BLaER1 treated with 17β-estradiol and CSF1 and Interleukin-3, amounts not matched to agents 10 nM and 100 nM (cell line): ENCODE data around the gene LARP4B.
A peak's percentile ranks its signal among the peaks of the same experiment; 100 is the strongest.

ENCODE experiments used
- H3K27ac ChIP-seq, 11 experiments: shearing (Covaris generic); formaldehyde crosslinking; 2 replicates each; pipeline ENCODE4 v1.8.1; 2022
- H3K27me3 ChIP-seq, 11 experiments: shearing (Covaris generic); formaldehyde crosslinking; 2 replicates each; pipeline ENCODE4 v1.8.1; 2022
- H3K36me3 ChIP-seq, 11 experiments: shearing (Covaris generic); formaldehyde crosslinking; 2 replicates each; pipeline ENCODE4 v1.8.1; 2022
- H3K4me1 ChIP-seq, 10 experiments: shearing (Covaris generic); formaldehyde crosslinking; 2 replicates each; pipeline ENCODE4 v1.8.1; 2022
- H3K4me2 ChIP-seq, 11 experiments: shearing (Covaris generic); formaldehyde crosslinking; 2 replicates each; pipeline ENCODE4 v1.8.1; 2022
- H3K4me3 ChIP-seq, 10 experiments: shearing (Covaris generic); formaldehyde crosslinking; 2 replicates each; pipeline ENCODE4 v1.8.1; 2022
- H3K9ac ChIP-seq, 11 experiments: shearing (Covaris generic); formaldehyde crosslinking; 2 replicates each; pipeline ENCODE4 v1.8.1; 2022
- H3K9me3 ChIP-seq, 11 experiments: shearing (Covaris generic); formaldehyde crosslinking; replicated peaks in 1 of 11; 2 replicates each; pipeline ENCODE4 v1.8.1; 2022
- H4K20me1 ChIP-seq, 11 experiments: shearing (Covaris generic); formaldehyde crosslinking; 2 replicates each; pipeline ENCODE4 v1.8.1; 2022
- Cebpa-rat ChIP-seq, 11 experiments: shearing (Covaris generic); IDR thresholded peaks; 2 replicates each; pipeline ENCODE4 v1.8.1; 2022

The LARP4B gene

DNA sequence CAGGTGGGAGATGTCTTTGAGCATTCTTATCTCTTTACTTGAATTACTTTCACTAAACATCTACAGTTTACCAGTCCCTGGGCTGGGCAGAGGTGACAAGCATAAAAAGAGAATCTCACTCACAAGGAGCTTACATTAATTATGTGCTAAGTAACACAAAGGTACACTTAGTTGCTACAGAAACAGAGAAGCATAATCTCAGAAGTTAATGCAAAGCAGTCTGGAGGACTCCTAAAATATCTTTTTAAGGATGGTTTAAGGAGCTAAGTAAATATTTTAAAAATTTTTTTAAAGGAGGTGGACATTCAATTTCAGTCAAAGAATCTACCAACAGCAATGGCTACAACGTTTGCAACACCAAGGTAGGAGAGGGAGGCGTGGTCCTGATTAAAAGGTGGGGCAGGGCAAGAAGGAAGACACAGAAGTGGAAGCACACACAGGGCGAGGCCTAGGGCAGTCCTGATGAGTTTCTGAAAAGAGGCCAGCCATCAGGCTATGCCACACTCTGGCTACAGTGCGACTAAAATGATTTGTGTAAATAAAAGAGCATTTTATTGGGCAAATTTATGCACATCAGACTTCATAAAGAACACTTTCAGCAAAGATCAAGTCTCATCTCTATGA lies 5.3 kb downstream of the LARP4B start:
- H4K20me1 ChIP-seq, result peaks cover 94 to 100% (median 99%) of the 10 kb centered on the region in 11 experiments
- H3K27me3 ChIP-seq, result no peaks in the 10 kb centered on the region
- H3K9ac ChIP-seq, result no peak overlapping the region
- peaks cover 30 to 80% (median 39%) of the 10 kb centered on the region in 10 experiments for H3K4me1 ChIP-seq
- peaks cover 34 to 76% (median 57%) of the 10 kb centered on the region in 11 experiments for H3K36me3 ChIP-seq
- peak overlapping the region in 2 of 11 experiments; percentile 34 to 86; a peak in 3 of 22 replicates for H3K4me2 ChIP-seq
- no peak overlapping the region for H3K27ac ChIP-seq
- no peak for TF ChIP-seq Cebpa-rat (IDR thresholded peaks at IDR 0.05)
- no peak overlapping the region for H3K4me3 ChIP-seq
- H3K9me3 ChIP-seq, result no peaks in the 10 kb centered on the region

DNA sequence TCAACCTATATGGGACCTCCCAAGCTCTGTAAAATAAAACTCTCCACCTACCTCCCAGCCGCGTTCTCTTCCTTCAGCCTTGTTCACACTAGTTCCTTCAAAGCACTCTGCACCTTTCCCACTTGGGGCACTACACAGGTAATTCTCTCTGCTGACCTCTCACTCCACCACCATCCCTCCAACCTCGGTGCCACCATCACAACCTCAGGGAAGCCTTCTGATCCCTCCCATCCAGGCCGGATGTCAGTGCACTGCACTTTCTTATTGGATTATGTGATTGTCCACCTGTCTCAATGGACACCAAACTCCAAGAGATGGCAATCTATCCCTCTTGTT lies 7.0 kb downstream of the LARP4B start:
- Histone ChIP-seq H3K9me3 (0 out of 22 replicates have a peak, but pooled peaks cover 0 to 1% (median 0%) of the 10 kb centered on the region in 11 experiments), H3K36me3 (peaks cover 34 to 92% (median 66%) of the 10 kb centered on the region in 11 experiments), H3K4me1 (peaks cover 22 to 81% (median 36%) of the 10 kb centered on the region in 10 experiments), H3K27me3 (no peaks in the 10 kb centered on the region), H3K9ac (no peak overlapping the region; a peak in 1 of 22 replicates), H4K20me1 (peaks cover 100% of the 10 kb centered on the region in 11 experiments), H3K4me2 (peak overlapping the region in 1 of 11 experiments; percentile 13; a peak in 1 of 22 replicates), H3K27ac (no peak overlapping the region), H3K4me3 (no peak overlapping the region)
- TF ChIP-seq Cebpa-rat (IDR thresholded peaks at IDR 0.05), result no peak

DNA sequence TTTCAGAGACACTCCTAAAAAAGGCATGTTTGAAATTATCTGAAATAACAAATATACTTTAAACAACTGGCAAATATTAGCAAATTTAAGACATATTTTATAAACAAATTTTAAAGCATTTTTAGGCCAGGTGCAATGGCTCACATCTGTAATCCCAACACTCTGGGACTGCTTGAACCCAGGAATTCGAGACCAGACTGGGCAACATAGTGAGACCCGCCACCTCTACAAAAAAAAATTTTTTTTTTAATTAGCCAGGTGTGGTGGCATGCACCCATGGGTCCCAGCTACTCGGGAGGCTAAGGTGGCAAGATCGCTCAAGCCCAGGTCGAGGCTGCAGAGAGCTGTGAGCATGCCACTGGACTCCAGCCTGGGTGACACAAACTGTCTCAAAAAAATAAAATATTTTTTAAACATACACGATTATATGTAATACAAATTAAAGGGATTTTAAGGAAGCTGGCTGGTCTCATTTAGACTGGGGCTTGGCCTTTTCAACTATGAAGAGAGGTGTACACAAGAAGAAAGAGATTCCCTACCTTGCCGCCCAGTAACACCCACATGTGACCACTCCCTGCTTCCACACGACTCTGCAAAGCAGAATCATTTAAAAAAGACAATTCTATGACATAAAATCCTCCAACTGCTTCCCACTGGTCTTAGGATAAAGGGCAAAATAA lies 7.5 kb downstream of the LARP4B start:
- H3K27me3 ChIP-seq, result no peaks in the 10 kb centered on the region
- peaks cover 17 to 76% (median 31%) of the 10 kb centered on the region in 10 experiments for H3K4me1 ChIP-seq
- peaks cover 100% of the 10 kb centered on the region in 11 experiments for H4K20me1 ChIP-seq
- H3K9me3 ChIP-seq, result peaks cover 0 to 5% (median 0%) of the 10 kb centered on the region in 11 experiments; a peak in 1 of 22 replicates
- no peak for TF ChIP-seq Cebpa-rat (IDR thresholded peaks at IDR 0.05)
- no peak overlapping the region for H3K9ac ChIP-seq
- H3K4me2 ChIP-seq, result peak overlapping the region in 1 of 11 experiments; percentile 13; a peak in 1 of 22 replicates
- peaks cover 34 to 93% (median 72%) of the 10 kb centered on the region in 11 experiments for H3K36me3 ChIP-seq
- H3K4me3 ChIP-seq, result no peak overlapping the region
- no peak overlapping the region for H3K27ac ChIP-seq

DNA sequence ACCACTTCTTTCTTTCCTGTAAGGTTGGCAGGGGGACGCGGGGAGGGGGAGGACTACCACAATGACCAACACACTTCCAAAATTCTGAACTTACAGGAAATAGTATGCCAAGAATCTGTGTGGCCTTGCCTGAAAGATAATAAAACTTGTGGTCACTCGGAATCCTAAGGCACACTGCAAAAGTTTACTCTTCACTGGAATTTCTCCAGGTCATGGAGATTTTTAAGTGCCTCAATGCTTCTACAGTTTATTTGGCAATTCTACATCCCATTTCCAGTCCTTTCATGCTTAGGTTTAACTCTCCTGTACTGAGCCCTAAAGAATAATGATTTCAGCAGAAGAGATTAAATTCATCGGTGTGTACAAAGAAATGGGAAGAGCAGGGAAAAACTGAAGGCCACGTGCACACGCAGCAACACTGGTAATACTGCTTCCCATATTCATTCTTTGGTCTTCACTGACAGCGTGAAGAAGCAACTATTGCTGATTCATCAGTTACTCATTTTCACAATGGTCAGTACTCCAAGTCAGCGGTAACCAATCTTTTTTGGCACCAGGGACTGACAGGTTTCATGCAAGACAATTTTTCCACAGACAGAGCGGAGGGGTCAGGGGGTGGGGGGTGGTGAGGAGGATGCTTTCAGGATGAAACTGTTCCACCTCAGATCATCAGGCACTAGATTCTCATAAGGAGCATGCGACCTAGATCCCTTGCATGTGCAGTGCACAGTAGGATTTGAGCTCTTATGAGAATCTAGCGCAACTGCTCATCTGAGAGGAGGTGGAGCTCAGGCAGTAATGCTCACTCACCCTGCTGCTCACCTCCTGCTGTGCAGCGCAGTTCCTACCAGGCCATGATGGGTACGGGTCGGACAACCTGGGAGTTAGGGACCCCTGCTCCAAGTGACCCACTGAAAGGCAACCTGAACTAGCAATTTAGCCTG lies 9.8 kb downstream of the LARP4B start:
- no peak for TF ChIP-seq Cebpa-rat (IDR thresholded peaks at IDR 0.05)
- Histone ChIP-seq H3K4me2 (peak overlapping the region in 4 of 11 experiments; percentile 4 to 65 (median 44); a peak in 6 of 22 replicates), H4K20me1 (peaks cover 99 to 100% (median 100%) of the 10 kb centered on the region in 11 experiments), H3K9me3 (peaks cover 0 to 10% (median 3%) of the 10 kb centered on the region in 11 experiments; a peak in 7 of 22 replicates), H3K4me1 (peaks cover 0 to 53% (median 12%) of the 10 kb centered on the region in 10 experiments; a peak in 11 of 20 replicates), H3K27ac (no peak overlapping the region), H3K4me3 (no peak overlapping the region), H3K36me3 (peaks cover 54 to 97% (median 85%) of the 10 kb centered on the region in 11 experiments), H3K27me3 (no peaks in the 10 kb centered on the region), H3K9ac (no peak overlapping the region)

DNA sequence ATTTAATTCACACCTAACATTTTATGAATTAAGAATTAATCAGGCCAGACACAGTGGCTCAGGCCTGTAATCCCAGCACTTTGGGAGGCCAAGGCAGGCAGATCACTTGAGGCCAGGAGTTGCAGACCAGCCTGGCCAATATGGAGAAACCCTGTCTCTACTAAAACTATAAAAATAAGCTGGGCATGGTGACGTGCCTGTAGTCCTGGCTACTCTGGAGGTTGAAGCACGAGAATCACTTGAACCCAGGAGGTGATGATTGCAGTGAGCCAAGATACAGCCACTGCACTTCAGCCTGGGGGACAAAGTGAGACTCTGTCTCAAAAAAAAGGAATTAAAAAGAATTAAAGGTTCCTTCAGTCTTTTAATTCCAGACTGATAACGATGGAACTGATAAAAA lies 11.1 kb downstream of the LARP4B start:
- Histone ChIP-seq H3K27me3 (no peaks in the 10 kb centered on the region), H3K4me3 (no peak overlapping the region), H3K9me3 (peaks cover 0 to 12% (median 4%) of the 10 kb centered on the region in 11 experiments; a peak in 7 of 22 replicates), H3K36me3 (peaks cover 49 to 95% (median 81%) of the 10 kb centered on the region in 11 experiments), H4K20me1 (peaks cover 99 to 100% (median 100%) of the 10 kb centered on the region in 11 experiments), H3K27ac (no peak overlapping the region), H3K9ac (peak overlapping the region in 1 of 11 experiments; percentile 42; a peak in 1 of 22 replicates), H3K4me1 (peaks cover 0 to 40% (median 8%) of the 10 kb centered on the region in 10 experiments; a peak in 10 of 20 replicates), H3K4me2 (no peak overlapping the region)
- no peak for TF ChIP-seq Cebpa-rat (IDR thresholded peaks at IDR 0.05)

DNA sequence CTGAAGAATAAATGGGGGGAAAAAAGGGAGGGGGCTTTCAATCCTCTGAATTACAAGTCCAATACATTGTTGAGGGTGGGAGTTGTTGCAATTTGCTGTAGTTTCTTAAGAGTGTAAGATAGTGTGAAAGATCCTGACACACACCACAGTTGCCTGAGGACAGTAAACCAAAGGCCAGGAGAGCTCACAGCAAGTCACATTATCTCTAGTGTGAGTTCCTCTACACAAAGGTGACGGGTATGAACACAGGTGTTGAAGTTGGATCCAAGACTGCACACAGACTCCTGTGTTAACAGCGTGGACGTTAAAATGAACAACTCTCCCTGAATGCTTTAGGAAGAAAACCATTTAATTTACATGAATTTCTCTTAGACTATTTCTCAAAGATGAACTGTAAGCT lies 12.0 kb downstream of the LARP4B start:
- H3K4me2 ChIP-seq, result no peak overlapping the region
- no peak overlapping the region for H3K9ac ChIP-seq
- no peak for TF ChIP-seq Cebpa-rat (IDR thresholded peaks at IDR 0.05)
- H3K27ac ChIP-seq, result no peak overlapping the region
- H3K27me3 ChIP-seq, result no peaks in the 10 kb centered on the region
- H3K4me3 ChIP-seq, result no peak overlapping the region
- peaks cover 39 to 92% (median 71%) of the 10 kb centered on the region in 11 experiments for H3K36me3 ChIP-seq
- H3K4me1 ChIP-seq, result peaks cover 0 to 31% (median 8%) of the 10 kb centered on the region in 10 experiments; a peak in 10 of 20 replicates
- peaks cover 97 to 100% (median 99%) of the 10 kb centered on the region in 11 experiments for H4K20me1 ChIP-seq
- peaks cover 0 to 12% (median 4%) of the 10 kb centered on the region in 11 experiments; a peak in 7 of 22 replicates for H3K9me3 ChIP-seq

- Histone ChIP-seq H3K27me3 (no peaks in the 10 kb centered on the region), H3K9me3 (peaks cover 0 to 12% (median 4%) of the 10 kb centered on the region in 11 experiments; a peak in 7 of 22 replicates), H3K4me2 (no peak overlapping the region), H3K4me1 (peaks cover 0 to 21% (median 5%) of the 10 kb centered on the region in 10 experiments; a peak in 9 of 20 replicates), H3K36me3 (peaks cover 39 to 87% (median 64%) of the 10 kb centered on the region in 11 experiments), H3K4me3 (no peak overlapping the region), H3K27ac (no peak overlapping the region), H4K20me1 (peaks cover 96 to 100% (median 99%) of the 10 kb centered on the region in 11 experiments), H3K9ac (no peak overlapping the region)
- TF ChIP-seq Cebpa-rat (IDR thresholded peaks at IDR 0.05), result no peak
Observed at GRCh38 chr10:917999-918398, 13.5 kb downstream of the LARP4B start.

GRCh38 chr10:917416-917720 lies 14.1 kb downstream of the LARP4B start:
- H3K4me2 ChIP-seq, result no peak overlapping the region
- H3K9me3 ChIP-seq, result peaks cover 0 to 12% (median 4%) of the 10 kb centered on the region in 11 experiments; a peak in 7 of 22 replicates
- no peak overlapping the region for H3K4me3 ChIP-seq
- H4K20me1 ChIP-seq, result peaks cover 96 to 100% (median 99%) of the 10 kb centered on the region in 11 experiments
- H3K4me1 ChIP-seq, result peaks cover 0 to 14% (median 5%) of the 10 kb centered on the region in 10 experiments; a peak in 9 of 20 replicates
- TF ChIP-seq Cebpa-rat (IDR thresholded peaks at IDR 0.05), result no peak
- H3K27me3 ChIP-seq, result no peaks in the 10 kb centered on the region
- peaks cover 35 to 87% (median 61%) of the 10 kb centered on the region in 11 experiments for H3K36me3 ChIP-seq
- no peak overlapping the region for H3K27ac ChIP-seq
- H3K9ac ChIP-seq, result no peak overlapping the region
